Endodermal cell (in vitro differentiated cells): ENCODE results near the gene CDH20. TPM values are rescaled to one million over a fixed set of nuclear protein-coding genes. Genes with fewer than 3 reads are reported as not detected.

Experiments
- DNase-seq: peaks from one replicate; pipeline ENCODE4 v3.0.0-alpha.2; 2017
- H3K27ac ChIP-seq: 2 replicates; pipeline ENCODE4 v1.5.1; 2013; ENCODE audit warnings: mild to moderate bottlenecking, low read depth, low read length, moderate library complexity
- H3K27me3 ChIP-seq: 2 replicates; pipeline ENCODE4 v1.6.1; 2013; ENCODE audit warnings: mild to moderate bottlenecking, low read length, moderate library complexity; ENCODE audit not compliant: insufficient read depth, control insufficient read depth, poor library complexity, severe bottlenecking
- H3K36me3 ChIP-seq: 2 replicates; pipeline ENCODE4 v1.7.0; 2013; ENCODE audit warnings: mild to moderate bottlenecking, low read length, moderate library complexity; ENCODE audit not compliant: control insufficient read depth, insufficient read depth
- H3K4me1 ChIP-seq: one replicate; pipeline ENCODE4 v1.7.0; 2013; ENCODE audit warnings: low read length; ENCODE audit not compliant: control insufficient read depth, insufficient read depth
- H3K4me3 ChIP-seq: 2 replicates; pipeline ENCODE4 v1.5.1; 2013; ENCODE audit warnings: mild to moderate bottlenecking, low read length, moderate library complexity
- H3K9ac ChIP-seq: 2 replicates; pipeline ENCODE4 v1.6.1; 2013; ENCODE audit warnings: mild to moderate bottlenecking, low read length, moderate library complexity; ENCODE audit not compliant: poor library complexity, severe bottlenecking; ENCODE audit errors: extremely low read depth
- H3K9me3 ChIP-seq: 2 replicates; pipeline ENCODE4 v1.6.1; 2013; ENCODE audit warnings: mild to moderate bottlenecking, low read length, moderate library complexity; ENCODE audit not compliant: control insufficient read depth
- H3K27ac Mint-ChIP-seq: 2 replicates; pipeline ENCODE4 v1.8.0; 2020; ENCODE audit warnings: mixed read lengths
- H3K27me3 Mint-ChIP-seq: 2 replicates; pipeline ENCODE4 v1.8.0; 2021; ENCODE audit warnings: mild to moderate bottlenecking, mixed read lengths; ENCODE audit not compliant: insufficient read depth
- H3K36me3 Mint-ChIP-seq: 2 replicates; pipeline ENCODE4 v1.8.0; 2020; ENCODE audit warnings: low read depth, mixed read lengths
- H3K4me1 Mint-ChIP-seq: 2 replicates; pipeline ENCODE4 v1.8.0; 2020; ENCODE audit warnings: mixed read lengths
- H3K4me3 Mint-ChIP-seq: 2 replicates; pipeline ENCODE4 v1.8.0; 2020; ENCODE audit warnings: mild to moderate bottlenecking, moderate library complexity, mixed read lengths
- H3K9me3 Mint-ChIP-seq: 2 replicates; pipeline ENCODE4 v1.8.0; 2020; ENCODE audit warnings: mild to moderate bottlenecking, mixed read lengths
- CTCF ChIP-seq: fragments of 200-600 bp; sonication (generic); conservative IDR thresholded peaks from 2 replicates; pipeline ENCODE4 v1.5.0; 2021; ENCODE audit warnings: antibody characterized with exemption, mild to moderate bottlenecking
- WGBS, 2 experiments: methylation state at CpG; one replicate each; pipeline versions ENCODE4 v1.1.5 to v1.1.7; 2013; ENCODE audit warnings: missing lambda C conversion rate in 2 of 2, mixed read lengths in 1 of 2; ENCODE audit not compliant: insufficient coverage in 1 of 2, insufficient read length in 1 of 2; 5-methylcytosine and 5-hydroxymethylcytosine counted together
- total RNA-seq, 2 donors: library from RNA; stranded (reverse); fragmentation: NEBNext Ultra II Directional in 1 of 2; extraction: Animal tissue kit (Norgen Biotek cat#: 25700) in 1 of 2; gene quantifications; 2 replicates in 1 of 2; 3 replicates in 1 of 2; pipeline ENCODE4 v1.2.1, GENCODE V29; 2021

CDH20 gene
- total RNA-seq, 2 donors from 2014 or later: 0.11 to 0.75 TPM

- no peaks in the 10 kb centered on the region for H3K36me3 ChIP-seq
- DNase-seq: no peak
- Mint-ChIP-seq H3K27ac (no peak overlapping the region), H3K4me1 (peaks cover 11% of the 10 kb centered on the region), H3K4me3 (no peak overlapping the region), H3K9me3 (no peaks in the 10 kb centered on the region), H3K27me3 (no peaks in the 10 kb centered on the region), H3K36me3 (no peaks in the 10 kb centered on the region)
- H3K4me1 ChIP-seq: no peaks in the 10 kb centered on the region
- no peak overlapping the region for H3K9ac ChIP-seq
- TF ChIP-seq CTCF: no peak
- H3K9me3 ChIP-seq: no peaks in the 10 kb centered on the region
- no peak overlapping the region for H3K27ac ChIP-seq
- H3K4me3 ChIP-seq: no peak overlapping the region
- no peaks in the 10 kb centered on the region for H3K27me3 ChIP-seq
These were observed 258.0 kb downstream of the CDH20 start for GRCh38 chr18:61591253-61591652.

- Mint-ChIP-seq H3K36me3 (no peaks in the 10 kb centered on the region), H3K4me3 (no peak overlapping the region), H3K27ac (no peak overlapping the region), H3K4me1 (peaks cover 2% of the 10 kb centered on the region), H3K27me3 (no peaks in the 10 kb centered on the region), H3K9me3 (no peaks in the 10 kb centered on the region)
- Histone ChIP-seq H3K4me3 (no peak overlapping the region), H3K27ac (no peak overlapping the region), H3K9ac (no peak overlapping the region), H3K36me3 (no peaks in the 10 kb centered on the region), H3K27me3 (no peaks in the 10 kb centered on the region), H3K4me1 (no peaks in the 10 kb centered on the region), H3K9me3 (no peaks in the 10 kb centered on the region)
- 69 to 80% methylated on average over 5 to 8 of the region's 8 CpGs for WGBS, 2 experiments
- DNase-seq: no peak
- TF ChIP-seq CTCF: no peak
These were observed 262.5 kb downstream of the CDH20 start for GRCh38 chr18:61595615-61596251.

GRCh38 chr18:61596296-61596695 lies 263.1 kb downstream of the CDH20 start:
- WGBS, 2 experiments: 89 to 100% methylated on average over 1 to 3 of the region's 3 CpGs
- Mint-ChIP-seq H3K4me1 (peaks cover 2% of the 10 kb centered on the region), H3K9me3 (no peaks in the 10 kb centered on the region), H3K27ac (no peak overlapping the region), H3K4me3 (no peak overlapping the region), H3K27me3 (no peaks in the 10 kb centered on the region), H3K36me3 (no peaks in the 10 kb centered on the region)
- Histone ChIP-seq H3K27ac (no peak overlapping the region), H3K36me3 (no peaks in the 10 kb centered on the region), H3K27me3 (no peaks in the 10 kb centered on the region), H3K4me1 (no peaks in the 10 kb centered on the region), H3K9me3 (no peaks in the 10 kb centered on the region), H3K9ac (no peak overlapping the region), H3K4me3 (no peak overlapping the region)
- DNase-seq: no peak
- TF ChIP-seq CTCF: no peak
